HUES6 (cell line): ENCODE results near the gene STIMATE.

Source experiments
- H3K27ac ChIP-seq: 2 replicates; pipeline ENCODE4 v1.7.0; 2013; ENCODE audit warnings: low read depth, mild to moderate bottlenecking, low read length, inconsistent platforms
- H3K27me3 ChIP-seq: 2 replicates; pipeline ENCODE4 v1.6.1; 2013; ENCODE audit warnings: low read length; ENCODE audit not compliant: control insufficient read depth, insufficient read depth
- H3K36me3 ChIP-seq: 2 replicates; pipeline ENCODE4 v1.6.1; 2013; ENCODE audit warnings: low read length; ENCODE audit not compliant: control insufficient read depth, insufficient read depth
- H3K4me1 ChIP-seq: 2 replicates; pipeline ENCODE4 v1.6.1; 2013; ENCODE audit warnings: low read length; ENCODE audit not compliant: control insufficient read depth, insufficient read depth
- H3K4me3 ChIP-seq: 2 replicates; pipeline ENCODE4 v1.5.1; 2013; ENCODE audit warnings: low read depth, low read length
- H3K9ac ChIP-seq: one replicate; pipeline ENCODE4 v1.6.1; 2013; ENCODE audit warnings: mild to moderate bottlenecking, low read length
- H3K9me3 ChIP-seq: 2 replicates; pipeline ENCODE4 v1.6.1; 2013; ENCODE audit warnings: low read depth, low read length; ENCODE audit not compliant: control insufficient read depth, insufficient read depth

STIMATE gene

DNA sequence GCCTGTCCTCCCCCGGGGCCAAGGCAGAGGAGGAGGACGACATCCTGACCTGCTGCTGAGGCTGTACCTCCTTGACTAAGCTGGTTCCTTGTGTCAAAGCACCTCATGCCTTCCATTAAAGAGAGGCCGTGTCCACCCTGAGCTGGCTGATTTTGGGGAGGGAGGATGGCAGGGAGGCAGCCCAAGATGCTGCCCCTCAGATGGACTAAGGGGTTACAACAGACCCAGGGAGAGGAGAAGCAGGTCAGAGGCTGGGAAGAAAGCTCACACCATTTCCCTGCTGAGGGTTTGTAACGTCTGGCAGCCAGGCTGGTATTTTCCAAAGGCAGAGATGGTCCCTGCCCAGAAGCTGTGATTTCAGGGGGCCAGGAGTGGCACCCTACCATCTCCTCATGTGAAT lies 105.4 kb downstream of the STIMATE start:
- H3K9ac ChIP-seq, result no peak overlapping the region
- H3K4me1 ChIP-seq, result no peaks in the 10 kb centered on the region
- H3K27ac ChIP-seq, result no peak overlapping the region
- no peaks in the 10 kb centered on the region for H3K9me3 ChIP-seq
- no peak overlapping the region for H3K4me3 ChIP-seq
- H3K36me3 ChIP-seq, result no peaks in the 10 kb centered on the region
- 0 out of 2 replicates have a peak, but pooled peaks cover 3% of the 10 kb centered on the region for H3K27me3 ChIP-seq

DNA sequence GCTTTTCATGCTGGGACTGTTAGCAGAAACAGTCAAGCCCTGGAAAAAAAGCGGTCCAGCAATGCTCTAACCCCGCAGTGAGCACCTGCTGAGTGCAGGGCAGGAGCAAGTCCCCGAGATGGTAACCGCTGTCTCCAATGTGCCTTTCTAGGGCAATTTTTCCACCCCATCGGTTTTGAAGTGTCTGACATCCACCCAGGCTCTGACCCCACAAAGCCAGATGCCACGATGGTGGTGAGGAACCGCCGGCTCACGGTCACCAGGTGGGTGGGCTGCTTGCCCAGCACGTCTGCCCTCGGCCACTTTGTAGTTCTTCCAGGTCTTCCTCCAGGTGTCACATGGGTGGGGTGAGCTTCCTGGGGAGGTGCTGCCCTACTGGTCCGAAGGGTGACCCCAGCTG lies 106.0 kb downstream of the STIMATE start:
- H3K4me3 ChIP-seq, result no peak overlapping the region
- no peaks in the 10 kb centered on the region for H3K36me3 ChIP-seq
- no peak overlapping the region for H3K27ac ChIP-seq
- no peaks in the 10 kb centered on the region for H3K4me1 ChIP-seq
- H3K27me3 ChIP-seq, result 0 out of 2 replicates have a peak, but pooled peaks cover 3% of the 10 kb centered on the region
- H3K9me3 ChIP-seq, result no peaks in the 10 kb centered on the region
- H3K9ac ChIP-seq, result no peak overlapping the region

DNA sequence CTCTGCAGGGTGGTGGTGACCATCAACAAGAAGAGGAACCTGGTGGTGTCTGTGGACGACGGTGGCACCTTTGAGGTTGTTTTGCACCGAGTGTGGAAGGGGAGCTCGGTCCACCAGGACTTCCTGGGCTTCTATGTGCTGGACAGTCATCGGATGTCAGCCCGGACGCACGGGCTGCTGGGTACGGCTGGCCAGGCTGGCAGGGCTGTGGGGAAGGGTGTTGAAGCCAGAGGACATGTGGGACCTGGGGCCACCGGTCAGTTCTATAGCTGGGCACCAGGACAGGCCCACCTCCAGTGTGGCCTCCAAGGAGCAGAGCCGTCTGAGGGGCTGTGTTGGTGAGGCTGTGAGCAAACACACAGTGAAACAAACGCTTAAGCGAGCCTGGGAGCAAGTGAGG lies 106.6 kb downstream of the STIMATE start:
- Histone ChIP-seq H3K9me3 (no peaks in the 10 kb centered on the region), H3K9ac (no peak overlapping the region), H3K36me3 (no peaks in the 10 kb centered on the region), H3K4me3 (no peak overlapping the region), H3K27ac (no peak overlapping the region), H3K27me3 (0 out of 2 replicates have a peak, but pooled peaks cover 3% of the 10 kb centered on the region), H3K4me1 (no peaks in the 10 kb centered on the region)

DNA sequence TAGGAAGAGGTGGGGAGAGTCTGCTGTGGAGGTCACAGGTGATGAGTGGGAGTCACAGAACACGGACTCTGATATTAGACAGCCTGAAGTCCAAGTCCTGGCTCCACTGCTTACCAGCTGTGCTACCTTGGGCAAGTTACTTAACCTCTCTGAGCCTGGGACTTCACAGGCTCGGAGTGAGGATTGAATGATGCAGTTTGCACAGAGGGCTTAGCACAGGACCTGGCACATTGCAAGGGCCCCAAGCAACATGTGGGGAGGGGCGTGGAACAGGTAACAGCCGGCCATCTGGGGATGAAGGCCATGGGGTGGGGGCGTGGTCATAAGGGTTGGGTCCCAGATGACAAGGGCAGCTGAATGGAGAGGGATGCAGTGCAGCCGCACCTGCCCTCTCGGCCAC lies 107.0 kb downstream of the STIMATE start:
- Histone ChIP-seq H3K27me3 (0 out of 2 replicates have a peak, but pooled peaks cover 3% of the 10 kb centered on the region), H3K36me3 (no peaks in the 10 kb centered on the region), H3K4me1 (no peaks in the 10 kb centered on the region), H3K27ac (no peak overlapping the region), H3K9me3 (no peaks in the 10 kb centered on the region), H3K4me3 (no peak overlapping the region), H3K9ac (no peak overlapping the region)

DNA sequence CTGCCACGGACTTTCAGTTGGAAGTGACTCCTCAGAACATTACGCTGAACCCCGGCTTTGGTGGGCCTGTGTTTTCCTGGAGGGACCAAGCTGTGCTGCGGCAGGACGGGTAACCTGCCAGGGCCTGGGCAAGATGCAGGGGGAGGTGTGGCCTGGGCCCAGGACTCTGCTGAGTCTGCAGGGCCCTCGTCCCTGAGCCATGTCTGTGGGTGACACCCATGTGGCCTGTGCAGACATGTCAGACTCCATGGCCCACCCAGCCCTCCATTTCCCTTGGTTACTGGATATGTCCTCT lies 107.7 kb downstream of the STIMATE start:
- Histone ChIP-seq H3K4me3 (no peak overlapping the region), H3K27me3 (0 out of 2 replicates have a peak, but pooled peaks cover 3% of the 10 kb centered on the region), H3K27ac (no peak overlapping the region), H3K36me3 (no peaks in the 10 kb centered on the region), H3K9me3 (no peaks in the 10 kb centered on the region), H3K4me1 (no peaks in the 10 kb centered on the region), H3K9ac (no peak overlapping the region)

DNA sequence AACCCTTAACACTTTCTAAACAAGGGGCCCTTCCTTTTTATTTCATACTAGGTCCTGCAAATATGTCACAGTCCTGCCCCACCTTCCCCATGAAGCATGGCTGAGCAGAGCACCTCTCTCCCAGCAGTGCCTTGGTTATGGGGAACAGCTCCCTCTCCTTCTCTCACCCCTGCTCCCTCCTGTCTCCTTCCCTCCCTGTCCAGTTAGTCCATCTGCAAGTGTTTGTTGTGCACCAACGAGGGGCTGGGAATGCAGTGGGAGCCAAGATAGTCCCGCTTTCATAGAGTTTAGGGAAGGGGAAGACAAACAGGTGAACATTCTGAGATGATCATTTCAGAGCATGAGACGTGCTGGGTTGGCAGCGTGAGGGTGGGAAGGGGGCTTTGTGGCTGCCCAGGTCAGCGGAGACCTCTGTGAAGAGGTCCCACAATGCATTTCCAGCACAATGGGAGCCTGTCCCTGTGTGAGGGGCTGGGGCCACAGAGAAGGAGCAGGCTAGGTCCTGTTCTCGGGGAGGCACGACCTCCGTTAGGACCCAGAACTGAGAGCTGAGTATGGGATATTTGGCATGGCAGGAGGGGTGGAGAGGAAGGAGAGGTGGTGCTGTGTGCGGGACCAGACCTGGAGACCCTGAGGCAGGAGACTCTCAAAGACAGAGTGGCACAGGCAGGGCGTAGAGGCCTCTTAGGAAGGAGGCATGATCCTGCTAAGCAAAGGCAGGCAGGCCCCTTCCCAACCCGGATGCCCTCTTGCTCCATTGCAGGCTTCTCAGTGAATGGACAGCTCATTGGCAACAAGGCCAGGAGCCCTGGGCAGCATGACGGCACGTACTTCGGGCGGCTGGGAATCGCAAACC lies 108.2 kb downstream of the STIMATE start:
- H3K9ac ChIP-seq, result no peak overlapping the region
- H3K4me1 ChIP-seq, result no peaks in the 10 kb centered on the region
- H3K27ac ChIP-seq, result no peak overlapping the region
- 0 out of 2 replicates have a peak, but pooled peaks cover 3% of the 10 kb centered on the region for H3K27me3 ChIP-seq
- no peak overlapping the region for H3K4me3 ChIP-seq
- H3K9me3 ChIP-seq, result no peaks in the 10 kb centered on the region
- H3K36me3 ChIP-seq, result no peaks in the 10 kb centered on the region

DNA sequence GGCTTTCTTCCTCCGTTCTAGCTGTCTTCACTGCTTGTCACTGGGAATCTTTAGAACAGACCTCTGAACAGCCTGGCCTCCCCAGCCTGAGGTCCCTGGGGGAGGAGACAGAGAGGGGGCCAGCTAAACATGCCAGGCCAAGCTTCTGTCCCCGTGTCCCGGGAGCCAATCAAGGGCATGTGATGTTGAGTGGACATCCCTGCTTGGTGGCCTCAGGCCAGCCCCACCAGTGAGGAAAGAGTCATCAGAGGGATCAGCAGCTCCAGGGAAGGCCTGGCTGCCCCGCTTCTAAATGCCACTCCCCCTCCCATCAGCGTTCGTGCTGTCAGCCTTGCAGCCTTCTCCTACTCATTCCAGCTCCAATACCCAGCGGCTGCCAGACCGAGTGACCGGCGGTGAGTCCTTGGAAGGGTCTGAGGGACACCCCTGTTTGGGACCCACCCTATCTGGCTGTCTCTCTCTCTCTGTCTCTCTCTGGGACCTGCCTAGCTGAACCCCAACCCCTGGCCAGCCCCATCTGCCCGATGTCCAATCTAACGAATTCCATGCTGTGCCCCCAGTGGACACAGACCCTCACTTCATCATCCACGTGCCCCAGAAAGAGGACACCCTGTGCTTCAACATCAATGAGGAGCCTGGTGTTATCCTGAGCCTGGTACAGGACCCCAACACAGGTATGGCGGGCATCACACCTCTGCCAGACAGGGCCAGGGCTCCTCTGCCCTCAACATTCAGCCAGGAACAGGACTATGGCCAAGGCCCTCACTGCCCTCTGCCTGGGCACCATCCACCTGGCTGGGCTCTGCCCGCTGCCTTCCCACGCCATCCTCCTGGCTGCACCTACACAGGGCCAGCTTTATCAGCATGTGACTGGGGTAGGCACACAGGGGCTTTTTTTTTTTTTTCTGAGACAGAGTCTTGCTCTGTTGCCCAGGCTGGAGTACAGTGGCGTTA lies 109.4 kb downstream of the STIMATE start:
- peaks cover 3% of the 10 kb centered on the region; the same call in 1 of the 2 replicates for H3K27me3 ChIP-seq
- H3K9ac ChIP-seq, result no peak overlapping the region
- no peaks in the 10 kb centered on the region for H3K9me3 ChIP-seq
- H3K27ac ChIP-seq, result no peak overlapping the region
- H3K4me3 ChIP-seq, result no peak overlapping the region
- H3K36me3 ChIP-seq, result no peaks in the 10 kb centered on the region
- no peaks in the 10 kb centered on the region for H3K4me1 ChIP-seq

DNA sequence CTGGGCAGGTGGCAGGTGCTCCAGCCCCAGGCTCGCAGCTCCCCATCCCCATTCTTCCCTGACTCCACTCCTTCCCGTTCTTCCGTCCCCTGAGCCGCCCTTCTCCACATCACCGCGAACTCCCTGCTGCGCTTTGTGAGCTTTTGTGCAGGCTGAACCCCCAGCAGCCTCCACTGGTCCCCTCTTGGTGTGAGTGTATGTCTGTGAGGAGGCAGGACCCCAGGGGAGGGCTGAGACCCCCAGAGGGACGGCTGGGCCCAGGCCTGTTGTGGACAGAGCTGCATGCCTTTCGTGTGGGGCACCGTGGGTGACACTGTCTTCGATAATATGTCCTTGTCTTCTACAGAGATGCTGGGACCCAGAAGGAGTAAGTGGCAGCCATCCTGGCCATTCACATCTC lies 110.1 kb downstream of the STIMATE start:
- H3K36me3 ChIP-seq, result no peaks in the 10 kb centered on the region
- no peak overlapping the region for H3K4me3 ChIP-seq
- H3K27me3 ChIP-seq, result peaks cover 3% of the 10 kb centered on the region; the same call in 1 of the 2 replicates
- no peak overlapping the region for H3K27ac ChIP-seq
- no peak overlapping the region for H3K9ac ChIP-seq
- H3K4me1 ChIP-seq, result peaks cover 2% of the 10 kb centered on the region; the same call in 1 of the 2 replicates
- H3K9me3 ChIP-seq, result no peaks in the 10 kb centered on the region
